Left renal cortex interstitium (tissue), 4 donors: ENCODE measurements around the gene ZC3HAV1. TPM values are rescaled to one million over a fixed set of nuclear protein-coding genes. Genes with fewer than 3 reads are reported as not detected.
A peak's percentile ranks its signal among the peaks of the same experiment; 100 is the strongest.
"Not testable (repeated sequence)": the region's sequence is repeated elsewhere in the genome, so short reads cannot be mapped to it uniquely, and the experiment has no call there.

Source experiments
- DNase-seq, 4 donors: peaks; one replicate each; pipeline ENCODE4 v3.0.0-alpha.2; 2013; ENCODE audit warnings: low read depth in 4 of 4, low spot score in 2 of 4, missing footprints in 1 of 4
- polyA plus RNA-seq, 4 donors: library from polyadenylated mRNA; unstranded; fragments of 120-200 nt; gene quantifications; one replicate each; pipeline ENCODE4 v1.2.1, GENCODE V29; 2013; ENCODE audit not compliant: insufficient read length in 4 of 4

ZC3HAV1 gene
- polyA plus RNA-seq, 4 donors, result 15.7 to 22.3 (median 18.8) TPM

DNA sequence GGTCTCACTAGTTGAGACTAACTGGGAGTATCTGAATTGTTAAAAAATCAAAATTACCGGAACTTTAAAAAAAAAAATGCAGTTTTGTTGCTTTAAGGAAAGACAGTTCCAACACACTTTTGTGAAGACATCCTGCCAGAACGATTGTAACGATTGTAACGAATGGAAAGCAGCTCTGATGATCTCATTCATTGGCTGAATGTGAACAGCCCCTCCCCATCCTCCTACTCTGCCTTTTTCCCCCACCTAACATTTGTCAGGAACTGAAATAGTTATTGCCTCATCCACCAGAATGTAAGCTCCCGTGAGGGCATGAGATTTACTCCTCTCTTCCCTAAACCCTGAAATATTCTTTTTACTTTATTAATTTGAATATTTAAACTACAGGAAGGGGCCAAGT, 50.6 kb downstream of the ZC3HAV1 start:
- no peak for DNase-seq

DNA sequence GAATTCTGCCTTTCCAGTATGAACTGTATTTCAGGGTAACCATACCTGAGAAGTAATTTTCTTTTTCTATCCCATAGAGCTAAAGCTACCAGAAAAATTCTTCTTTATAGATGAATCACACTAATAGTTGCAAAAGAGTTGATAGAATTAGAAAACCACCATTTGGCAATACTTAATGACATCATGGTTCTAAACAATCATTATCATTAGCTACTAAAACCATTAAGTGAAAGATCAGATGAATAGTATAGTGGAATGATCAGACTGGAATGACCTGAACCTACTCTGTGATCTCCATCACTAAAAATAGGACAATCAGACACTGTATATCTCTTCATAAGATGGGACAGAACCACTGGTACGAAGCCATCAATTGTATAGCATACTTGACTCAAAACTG, 53.8 kb downstream of the ZC3HAV1 start:
- no peak for DNase-seq

DNA sequence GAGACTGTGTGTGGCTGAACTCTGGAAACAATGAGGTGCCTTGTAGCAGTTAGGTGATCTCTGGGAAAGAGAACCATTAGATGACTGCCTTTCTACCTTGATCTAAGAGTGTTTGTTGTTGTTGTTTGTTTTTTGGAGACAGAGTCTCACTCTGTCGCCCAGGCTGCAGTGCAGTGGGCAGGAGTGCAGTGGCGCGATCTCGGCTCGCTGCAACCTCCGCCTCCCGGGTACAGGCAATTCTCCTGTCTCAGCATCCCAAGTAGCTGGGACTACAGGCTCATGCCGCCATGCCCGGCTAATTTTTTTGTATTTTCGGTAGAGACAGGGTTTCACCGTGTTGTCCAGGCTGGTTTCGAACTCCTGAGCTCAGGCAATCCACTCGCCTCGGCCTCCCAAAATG, 54.9 kb downstream of the ZC3HAV1 start:
- DNase-seq, result not testable (repeated sequence)

DNA sequence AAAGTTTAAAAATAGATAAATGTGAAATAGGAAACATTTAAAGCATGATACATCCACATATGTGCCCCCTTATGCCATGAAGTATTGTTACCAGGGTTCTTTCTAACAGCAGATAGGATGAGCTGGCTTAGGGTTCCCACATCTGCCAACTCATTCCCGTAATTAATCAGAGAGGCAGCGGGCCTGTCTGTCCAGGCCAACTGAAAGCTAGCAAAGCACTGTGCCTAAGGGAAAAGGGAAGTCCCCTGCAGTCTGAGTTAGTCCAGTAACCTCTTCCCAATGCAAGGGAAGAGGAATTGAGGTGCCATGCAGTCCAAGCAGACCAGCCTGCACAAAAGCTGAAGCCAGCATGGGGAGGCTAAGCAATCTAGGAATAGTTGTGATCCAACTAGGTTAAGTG, 55.4 kb downstream of the ZC3HAV1 start:
- no peak for DNase-seq

DNA sequence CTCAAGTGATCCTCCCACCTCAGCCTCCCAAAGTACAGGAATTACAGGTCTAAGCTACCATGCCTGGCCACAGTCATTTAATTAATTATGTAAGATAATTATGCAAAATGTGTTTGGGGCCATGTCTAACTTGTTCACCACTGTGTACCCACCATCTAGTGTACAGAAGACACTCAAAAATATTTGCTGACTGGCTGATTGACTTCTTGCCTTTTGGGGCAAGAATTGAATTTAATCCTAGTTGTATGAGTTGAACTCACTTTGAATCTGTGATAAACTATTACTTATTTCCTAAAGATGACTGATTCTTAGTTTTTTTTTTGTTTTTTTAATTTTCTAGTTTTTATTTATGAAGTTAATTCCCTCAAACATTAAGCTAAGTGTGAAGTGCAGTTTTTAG, 57.9 kb downstream of the ZC3HAV1 start:
- no peak for DNase-seq

DNA sequence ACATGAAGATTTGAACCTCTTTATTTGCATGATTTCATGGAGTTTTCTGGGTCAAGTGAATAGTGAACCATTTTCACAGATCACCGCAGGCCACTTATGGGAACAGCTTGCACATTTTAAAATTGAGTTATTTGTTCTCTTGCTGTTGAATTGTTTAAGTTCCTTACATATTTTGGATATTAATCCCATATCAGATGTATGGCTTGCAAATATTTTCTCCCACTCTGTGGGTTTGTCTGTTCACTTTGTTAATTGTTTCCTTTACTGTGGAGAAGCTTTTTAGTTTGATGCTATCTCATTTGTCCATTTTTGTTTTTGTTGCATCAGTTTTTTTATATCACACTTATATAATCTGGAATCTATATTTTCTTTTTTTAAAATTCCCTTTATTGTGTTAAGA, 59.6 kb downstream of the ZC3HAV1 start:
- no peak for DNase-seq

DNA sequence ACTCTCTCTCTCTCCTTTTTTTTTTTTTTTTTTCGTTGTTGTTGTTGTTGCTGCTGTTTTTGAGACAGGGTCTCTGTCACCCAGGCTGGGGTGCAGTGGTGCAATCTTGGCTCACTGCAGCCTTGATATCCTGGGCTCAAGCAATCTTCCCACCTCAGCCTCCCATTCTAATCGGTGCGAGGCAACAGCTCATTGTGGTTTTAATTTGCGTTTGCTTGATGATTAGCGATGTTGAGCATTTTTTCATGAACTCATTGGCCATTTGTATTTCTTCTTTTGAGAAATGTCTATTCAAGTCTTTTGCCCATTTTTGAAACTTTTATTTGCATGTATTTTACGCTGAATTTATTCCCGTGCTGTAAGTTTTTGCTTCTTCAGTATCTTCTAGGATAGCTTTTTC, 60.4 kb downstream of the ZC3HAV1 start:
- no peak for DNase-seq

DNA sequence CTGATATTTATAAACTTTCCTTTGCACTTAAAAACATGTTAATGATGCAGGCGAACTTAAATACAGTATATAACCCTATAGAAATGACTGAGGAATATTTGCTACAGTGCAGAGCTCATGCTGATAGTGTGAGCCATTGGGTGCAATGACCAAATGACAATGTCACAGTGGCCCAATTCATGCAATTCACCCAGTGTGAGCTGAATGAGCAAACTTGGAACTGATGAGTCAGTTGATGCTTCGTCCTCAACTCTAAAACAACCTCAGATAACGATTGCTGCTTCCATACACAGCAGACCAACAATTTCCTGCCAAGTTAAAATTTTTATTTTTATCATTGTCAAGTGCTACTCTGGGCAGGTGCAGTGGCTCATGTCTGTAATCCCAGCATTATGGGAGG, 61.5 kb downstream of the ZC3HAV1 start:
- no peak for DNase-seq

DNA sequence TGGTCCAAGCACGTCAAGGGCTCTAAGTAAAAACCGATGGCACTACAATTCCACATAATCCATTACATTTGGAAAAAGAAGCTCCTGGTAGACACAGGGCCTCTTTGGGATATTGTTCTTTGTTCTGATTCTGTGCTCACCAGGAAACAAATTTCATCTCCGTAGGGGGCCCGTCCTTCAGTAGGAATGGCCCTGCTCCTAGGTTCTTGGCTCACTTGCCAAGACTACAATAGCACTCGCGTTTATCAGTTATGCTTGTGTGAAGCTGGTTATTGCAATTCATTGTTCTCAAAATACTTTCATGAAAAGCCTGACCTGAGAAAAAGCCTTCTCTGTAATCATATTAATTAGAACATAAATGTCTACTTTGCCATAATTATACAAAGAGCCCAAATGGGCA, 63.4 kb downstream of the ZC3HAV1 start:
- no peak for DNase-seq

DNA sequence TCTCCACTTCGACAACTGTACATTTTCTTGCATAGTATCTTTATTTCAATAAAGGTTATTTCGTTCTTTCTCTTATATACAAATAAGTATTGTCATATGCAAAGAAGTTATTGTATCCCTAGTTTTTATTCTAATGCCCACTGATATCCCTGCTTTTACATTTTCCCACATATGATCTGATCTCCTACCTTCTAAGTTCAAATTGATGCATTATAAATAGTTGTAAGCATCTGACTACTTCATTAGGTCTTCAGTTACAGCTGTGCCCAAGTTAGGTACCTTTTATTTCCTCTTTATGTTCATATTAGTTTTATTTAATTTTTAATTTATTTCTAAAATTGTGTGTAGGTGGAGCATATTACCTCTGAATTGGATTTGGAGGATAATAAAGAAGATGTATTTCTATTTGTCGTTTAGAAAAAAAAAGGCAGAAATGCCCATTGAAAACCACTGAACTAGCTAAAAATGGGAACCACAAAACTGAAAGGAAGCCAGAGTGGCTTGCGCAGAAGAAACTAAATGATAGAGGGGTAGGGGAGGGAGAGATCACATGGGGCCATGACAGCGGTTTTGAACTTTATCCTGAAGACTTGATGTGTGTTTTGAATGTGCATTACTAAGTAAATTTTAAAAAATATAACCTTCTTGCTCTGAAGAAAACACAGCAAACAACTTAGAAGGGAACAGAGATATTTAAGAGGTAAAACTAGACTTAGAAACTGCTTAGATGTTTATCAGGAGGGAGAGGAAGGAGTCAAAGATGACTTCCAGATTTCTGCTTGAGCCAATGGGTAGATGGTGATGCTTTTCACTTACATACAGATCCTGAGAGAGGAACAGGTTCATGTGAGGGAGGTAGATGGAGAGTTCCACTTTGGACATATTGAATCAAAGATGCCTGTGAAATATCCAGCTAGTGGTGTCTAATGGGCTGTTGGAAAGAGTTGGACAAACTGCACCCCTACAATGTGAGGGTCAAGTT, 64.4 kb downstream of the ZC3HAV1 start:
- DNase-seq, result no peak

DNA sequence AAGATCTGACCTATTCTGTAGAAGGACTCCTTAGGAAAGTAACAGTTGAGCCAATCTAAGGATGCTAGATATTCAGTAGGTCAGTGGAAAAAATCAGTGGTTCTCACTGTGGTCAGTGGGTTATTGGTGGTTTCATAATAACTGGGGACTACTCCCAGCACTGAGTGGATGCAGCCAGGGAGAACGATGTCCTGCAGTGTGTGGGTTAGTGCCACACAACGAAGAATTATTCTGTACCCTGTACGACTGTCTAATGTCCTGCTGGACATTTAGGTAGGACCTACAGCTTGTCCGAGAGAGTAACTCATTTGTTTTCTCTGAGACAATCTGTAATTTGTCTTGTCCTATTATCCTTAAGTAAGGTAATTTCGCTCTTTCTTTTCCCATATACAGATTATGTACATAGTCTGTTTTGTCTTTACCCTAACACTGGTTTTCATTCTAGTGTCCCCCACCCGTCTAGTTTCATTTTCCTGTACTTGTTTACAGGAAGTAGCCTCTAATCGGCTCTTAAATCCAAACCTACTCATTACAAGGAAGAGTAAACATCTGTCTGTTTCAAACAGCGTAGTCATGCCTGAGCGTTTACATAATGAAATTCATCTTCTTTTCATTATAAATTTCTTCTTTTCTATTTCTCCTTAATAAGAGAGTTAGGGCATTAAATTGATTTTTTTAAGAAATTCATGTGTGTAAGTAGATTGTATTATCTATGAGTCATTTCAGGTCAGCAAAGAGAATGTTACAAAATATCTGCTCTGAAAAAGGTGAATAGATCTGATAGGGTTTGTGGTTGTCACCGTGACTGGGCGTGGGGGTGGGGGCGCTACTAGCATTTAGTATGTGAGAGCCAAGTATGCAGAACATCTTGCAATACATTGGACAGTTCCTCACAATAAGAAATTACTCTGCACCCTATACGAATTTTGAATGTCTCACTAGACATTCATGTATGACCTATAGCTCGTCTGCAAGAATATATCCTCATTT, 65.4 kb downstream of the ZC3HAV1 start:
- no peak for DNase-seq

DNA sequence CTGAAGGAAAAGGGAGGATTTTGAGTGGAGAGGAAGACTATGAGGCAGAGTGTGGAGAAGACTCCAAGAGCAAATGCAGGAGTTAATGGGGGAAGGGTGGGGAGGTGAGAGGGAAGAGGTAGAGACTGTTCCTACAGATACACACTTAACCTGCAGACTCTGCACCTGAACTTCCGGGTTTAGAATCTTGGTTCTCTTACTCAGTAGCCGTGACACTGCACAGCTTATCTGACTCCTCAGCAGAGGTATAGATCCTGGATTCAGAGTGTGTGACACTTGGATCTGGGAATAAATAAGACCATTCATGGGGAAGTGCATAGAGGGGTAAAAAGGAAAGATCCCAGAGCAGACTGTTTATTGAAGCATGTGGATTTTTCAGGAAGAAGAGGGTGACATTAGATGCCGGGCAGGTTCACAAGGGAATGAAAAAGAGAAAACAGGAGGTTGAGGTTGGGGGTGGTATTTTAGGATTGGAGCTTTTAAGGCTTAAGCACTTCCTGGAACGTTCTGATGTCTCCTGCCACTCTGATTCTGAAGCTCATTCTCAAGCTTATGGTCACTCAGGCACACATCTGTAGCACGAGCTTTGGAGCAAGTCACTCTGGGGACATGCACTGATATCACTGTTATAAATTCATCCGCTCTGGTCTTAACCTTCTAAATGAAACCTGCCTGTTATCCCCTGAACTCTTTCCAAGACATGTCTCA, 68.0 kb downstream of the ZC3HAV1 start:
- no peak for DNase-seq

DNA sequence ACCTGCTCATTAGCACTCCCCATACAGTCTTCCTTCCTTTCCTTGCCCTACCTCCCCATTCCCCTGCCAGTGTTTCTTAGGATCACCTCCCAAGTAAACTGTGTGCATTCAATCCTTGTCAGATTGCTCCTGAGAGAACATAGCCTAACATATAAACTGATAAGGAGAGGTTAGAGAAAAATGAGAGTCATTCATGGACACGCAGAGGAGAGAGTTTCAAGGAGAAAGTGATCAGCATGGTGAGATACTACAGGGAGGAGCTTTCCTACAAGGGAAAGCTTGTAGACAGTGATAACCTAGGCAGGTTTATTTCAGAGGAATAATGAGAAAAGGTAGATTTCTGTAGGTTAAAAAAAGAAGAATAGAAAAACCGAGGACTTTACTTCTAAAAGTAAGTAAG, 70.8 kb downstream of the ZC3HAV1 start:
- no peak for DNase-seq

DNA sequence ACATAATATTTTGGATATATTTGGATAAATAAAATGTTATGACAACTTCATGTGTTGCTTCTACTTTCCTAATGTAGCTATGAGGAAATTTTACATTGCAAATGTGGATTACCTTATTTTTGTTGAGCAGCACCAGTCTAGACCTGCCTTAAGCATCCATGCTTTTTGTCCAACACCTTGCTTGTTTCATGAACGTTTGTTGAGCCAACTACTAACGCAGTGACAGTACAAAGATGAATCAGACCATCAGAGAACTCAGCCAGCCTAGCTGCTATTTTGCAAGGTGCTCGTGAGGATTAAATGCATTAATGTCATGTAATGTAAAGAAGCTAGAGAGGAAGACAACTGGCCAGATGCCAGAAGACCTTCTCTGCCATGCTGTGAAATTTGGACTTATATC, 72.6 kb downstream of the ZC3HAV1 start:
- DNase-seq, result no peak

DNA sequence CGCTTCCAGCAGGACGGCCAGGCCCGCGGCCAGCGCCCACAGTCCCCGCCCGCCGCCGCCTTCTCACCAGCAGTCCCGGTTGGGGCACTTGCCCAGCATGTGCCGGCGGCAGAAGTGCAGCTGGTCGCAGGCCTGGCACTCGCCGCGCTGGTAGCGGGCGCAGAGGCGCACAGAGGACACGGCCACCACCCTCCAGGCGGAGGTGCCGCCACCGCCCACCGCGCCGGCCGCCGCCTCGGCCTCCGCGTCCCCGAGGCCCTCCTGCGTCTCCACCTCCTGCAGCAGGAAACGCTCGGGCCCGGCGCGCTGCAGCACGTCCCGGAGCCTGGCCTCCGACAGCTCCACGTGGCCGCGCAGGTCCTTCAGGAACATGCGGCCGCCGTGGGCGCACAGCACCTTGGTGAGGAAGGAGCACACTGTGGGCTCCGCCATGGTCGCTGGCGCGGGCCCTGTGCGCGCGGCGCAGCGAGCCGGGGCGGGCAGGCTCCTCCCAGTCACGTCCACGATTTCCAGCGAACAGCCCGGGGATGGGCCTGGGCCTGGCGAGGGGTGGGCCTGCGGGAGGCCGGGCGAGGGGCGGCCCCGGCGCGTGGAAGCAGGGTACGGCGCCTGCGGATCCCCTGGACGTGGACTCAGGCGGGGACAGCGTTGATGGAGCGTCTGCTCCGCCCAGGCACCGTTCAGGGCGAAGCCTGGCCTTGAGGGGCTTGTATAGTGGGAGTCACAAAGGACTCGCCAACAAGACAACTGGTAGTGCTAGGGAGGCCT, 73.8 kb downstream of the ZC3HAV1 start, which contains the start of gene ZC3HAV1L:
ZC3HAV1L (minus strand) TSS at position 457 of the 768 bp plus-strand sequence; CDS start at position 432, 25 bp downstream.
- DNase-seq, result peak; percentile 59 to 78 (median 64)

DNA sequence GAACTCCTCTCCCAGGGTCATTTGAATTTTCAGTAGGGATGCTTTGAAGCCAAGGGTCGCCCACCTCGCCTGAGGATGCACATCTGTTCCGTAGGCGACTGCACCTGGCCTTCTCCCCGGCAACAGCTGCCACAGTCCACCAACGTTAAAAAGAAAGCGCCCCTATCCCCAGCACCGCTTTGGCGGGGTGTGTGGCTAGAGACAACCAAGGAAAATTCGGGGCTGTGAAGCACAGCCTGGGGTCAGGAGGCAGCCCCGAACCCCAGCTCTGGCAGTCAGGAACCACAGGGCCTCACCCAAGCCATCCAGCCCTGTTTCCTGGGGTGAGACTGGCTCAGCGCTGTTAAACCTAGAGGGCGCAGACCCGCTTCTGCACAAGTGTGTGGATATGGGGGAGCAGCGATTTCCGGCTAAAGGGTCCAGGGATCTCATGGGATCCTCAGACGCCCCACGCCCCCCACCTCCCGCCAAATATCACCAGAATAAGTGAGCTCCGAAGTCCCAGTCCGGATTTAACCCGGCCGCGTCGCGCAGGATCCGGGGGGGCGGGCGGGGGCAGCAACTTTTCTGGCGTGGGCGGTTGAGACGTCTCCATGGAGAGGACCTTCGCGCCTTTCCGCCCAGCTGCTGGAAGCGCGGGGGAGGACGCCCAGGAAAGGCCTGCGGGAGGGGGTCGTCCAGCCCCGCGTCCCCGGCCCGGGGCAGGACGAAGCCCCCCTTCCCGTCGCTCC, 74.5 kb downstream of the ZC3HAV1 start:
- peak in 2 of 4 donors; percentile 25 to 29 for DNase-seq

DNA sequence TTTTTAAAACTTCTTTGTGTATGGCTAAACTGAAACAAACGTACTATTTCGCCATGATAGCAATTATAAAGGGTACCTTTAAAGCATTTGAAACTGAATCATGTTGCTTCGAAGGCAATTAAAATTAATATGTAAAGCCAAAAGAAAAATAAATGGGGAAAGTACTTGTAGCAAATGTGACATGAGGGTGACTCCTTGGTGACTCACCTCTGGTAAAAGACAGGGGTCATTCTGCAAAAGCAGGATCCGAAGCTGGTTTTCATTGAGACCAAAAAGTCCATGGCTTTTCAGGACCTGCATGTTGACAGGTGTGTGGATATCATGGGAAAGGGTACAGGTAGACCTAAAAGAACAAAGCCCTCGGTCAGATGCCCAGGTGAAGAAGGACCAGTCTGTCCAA, 75.2 kb downstream of the ZC3HAV1 start:
- no peak for DNase-seq

DNA sequence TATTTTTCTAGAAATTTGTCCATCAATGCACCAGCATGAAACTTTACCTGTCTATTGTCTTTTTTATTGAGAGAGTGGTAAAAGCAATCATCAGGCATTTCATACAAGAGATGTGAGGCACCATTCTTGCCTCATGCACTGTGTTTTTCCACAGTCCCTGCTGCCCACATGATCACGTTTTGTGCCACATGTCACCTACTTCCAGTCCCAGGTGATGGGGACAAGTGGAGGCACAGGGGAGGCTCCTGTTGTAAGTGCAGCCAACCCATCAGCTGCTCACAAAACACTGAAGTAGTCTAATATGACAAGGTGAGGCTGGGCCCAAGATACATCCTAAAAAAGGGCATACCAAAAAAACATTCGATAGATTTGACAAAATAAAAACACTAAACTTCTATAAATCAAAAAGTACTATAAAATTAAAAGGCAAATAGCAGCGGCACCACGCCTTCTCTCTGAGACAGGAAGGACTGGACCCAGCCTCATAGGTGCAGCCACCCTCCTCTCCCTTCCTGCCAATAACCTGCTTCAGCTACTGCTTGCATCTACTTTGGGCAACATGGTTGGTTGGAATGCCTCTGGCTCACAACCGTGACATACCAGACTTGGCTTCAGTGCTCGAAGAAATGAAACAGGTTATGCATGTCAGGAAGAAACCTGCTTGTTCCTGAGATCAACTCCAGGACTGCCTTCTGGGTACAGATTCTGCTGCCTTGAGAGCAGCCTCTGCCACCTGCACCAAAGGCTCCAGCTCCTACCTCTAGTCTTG, 76.0 kb downstream of the ZC3HAV1 start:
- peak in 1 of 4 donors; percentile 36 for DNase-seq
